Measurements from ENCODE around the gene EXOC3.

Gene EXOC3

DNA sequence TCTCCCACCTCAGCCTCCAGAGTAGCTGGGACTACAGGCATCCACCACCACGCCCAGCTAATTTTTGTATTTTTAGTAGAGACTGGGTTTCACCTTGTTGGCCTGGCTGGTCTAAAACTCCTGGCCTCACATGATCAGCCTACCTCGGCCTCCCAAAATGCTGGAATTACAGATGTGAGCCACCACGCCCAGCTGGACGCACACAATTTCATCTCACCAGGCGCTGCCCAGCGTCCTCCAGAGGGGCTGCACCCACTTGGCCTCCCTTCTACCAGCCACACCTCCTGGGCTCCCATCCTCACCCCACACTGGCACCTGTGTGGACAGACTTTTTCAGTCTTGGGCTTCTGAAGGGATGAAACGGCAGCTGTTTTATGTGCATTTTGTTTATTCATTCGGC is 3.8 kb upstream of the EXOC3 start:
- TF ChIP-seq, protein P1, sequence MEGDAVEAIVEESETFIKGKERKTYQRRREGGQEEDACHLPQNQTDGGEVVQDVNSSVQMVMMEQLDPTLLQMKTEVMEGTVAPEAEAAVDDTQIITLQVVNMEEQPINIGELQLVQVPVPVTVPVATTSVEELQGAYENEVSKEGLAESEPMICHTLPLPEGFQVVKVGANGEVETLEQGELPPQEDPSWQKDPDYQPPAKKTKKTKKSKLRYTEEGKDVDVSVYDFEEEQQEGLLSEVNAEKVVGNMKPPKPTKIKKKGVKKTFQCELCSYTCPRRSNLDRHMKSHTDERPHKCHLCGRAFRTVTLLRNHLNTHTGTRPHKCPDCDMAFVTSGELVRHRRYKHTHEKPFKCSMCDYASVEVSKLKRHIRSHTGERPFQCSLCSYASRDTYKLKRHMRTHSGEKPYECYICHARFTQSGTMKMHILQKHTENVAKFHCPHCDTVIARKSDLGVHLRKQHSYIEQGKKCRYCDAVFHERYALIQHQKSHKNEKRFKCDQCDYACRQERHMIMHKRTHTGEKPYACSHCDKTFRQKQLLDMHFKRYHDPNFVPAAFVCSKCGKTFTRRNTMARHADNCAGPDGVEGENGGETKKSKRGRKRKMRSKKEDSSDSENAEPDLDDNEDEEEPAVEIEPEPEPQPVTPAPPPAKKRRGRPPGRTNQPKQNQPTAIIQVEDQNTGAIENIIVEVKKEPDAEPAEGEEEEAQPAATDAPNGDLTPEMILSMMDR (IDR thresholded peaks at IDR 0.05; ENCODE audit: unreplicated experiment in 3 of 3) = no peak
- peaks cover 2% of the 10 kb centered on the region for H3K4me1 Mint-ChIP-seq
- no peak overlapping the region for H3K27ac Mint-ChIP-seq
- H3K36me3 Mint-ChIP-seq (ENCODE audit: low read depth) = no peaks in the 10 kb centered on the region
- H3K4me3 Mint-ChIP-seq = peak overlapping the region in 1 of 3 experiments; percentile 55
- H3K9me3 Mint-ChIP-seq = no peaks in the 10 kb centered on the region
- H3K27me3 Mint-ChIP-seq (ENCODE audit: low read depth) = peaks cover 3% of the 10 kb centered on the region

DNA sequence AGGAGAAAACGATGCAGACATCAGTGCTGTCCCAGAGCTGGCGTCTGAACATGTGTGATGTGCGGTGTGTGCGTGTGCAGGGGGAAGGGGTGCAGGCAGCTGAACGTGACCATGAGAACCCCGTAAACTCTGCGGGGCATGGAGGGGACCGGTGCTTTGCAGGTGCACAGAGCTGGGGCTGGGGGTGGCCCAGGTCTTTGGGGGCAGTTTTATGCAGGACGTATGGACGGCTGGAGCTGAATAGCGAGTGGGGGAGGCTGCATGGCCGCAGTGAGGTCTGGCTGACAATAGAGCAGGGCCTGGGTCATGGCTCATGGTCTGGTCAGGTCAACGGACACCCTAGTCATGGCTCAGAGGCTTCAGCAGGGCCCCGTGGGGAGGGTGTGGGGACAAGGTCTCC is 3.3 kb upstream of the EXOC3 start:
- Mint-ChIP-seq H3K9me3 (no peaks in the 10 kb centered on the region), H3K4me3 (peak overlapping the region; percentile 25 to 55 (median 36)), H3K27me3 (ENCODE audit: low read depth) (peaks cover 3% of the 10 kb centered on the region), H3K36me3 (ENCODE audit: low read depth) (no peaks in the 10 kb centered on the region), H3K4me1 (peaks cover 7% of the 10 kb centered on the region), H3K27ac (no peak overlapping the region)
- TF ChIP-seq, protein P1 (IDR thresholded peaks at IDR 0.05; ENCODE audit: unreplicated experiment in 3 of 3) = no peak

DNA sequence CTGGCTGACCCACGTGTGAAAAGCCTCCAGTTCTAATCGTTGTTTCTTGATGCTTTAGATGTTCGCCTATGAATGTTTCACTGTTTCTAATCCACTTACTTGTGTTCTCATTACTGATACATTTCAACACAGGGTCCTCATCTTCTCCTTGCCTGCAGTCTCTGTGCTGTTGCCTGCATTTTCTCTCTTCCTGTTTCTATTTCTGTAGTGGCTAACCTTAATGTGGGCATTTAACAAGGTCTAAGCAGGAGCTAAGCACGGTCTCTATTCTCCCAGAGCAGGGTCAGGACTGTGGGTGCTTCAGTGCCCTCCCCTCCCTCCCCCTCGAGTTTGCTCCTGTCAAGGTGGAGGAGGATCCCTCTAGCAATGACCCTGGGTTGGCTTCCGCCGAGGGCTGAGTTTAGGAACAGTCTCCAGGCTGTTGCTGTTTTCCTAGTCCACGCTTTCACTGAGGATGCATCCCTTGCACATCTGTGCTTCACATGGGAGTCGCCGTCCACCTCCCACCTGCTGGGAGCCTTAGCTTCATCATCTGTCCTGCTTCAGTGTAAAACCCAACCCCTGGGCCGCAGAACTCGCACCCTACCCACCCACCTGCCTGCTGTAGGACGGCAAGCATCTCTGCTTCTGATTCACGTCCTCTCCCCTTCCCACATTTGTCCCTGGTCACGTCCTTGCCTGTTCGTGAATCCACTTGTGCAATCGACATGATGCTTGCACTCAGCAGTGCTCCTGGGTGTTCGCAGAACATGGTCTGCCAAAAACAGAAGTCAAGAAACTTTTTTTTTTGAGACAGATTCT is 2.4 kb upstream of the EXOC3 start:
- Mint-ChIP-seq H3K27me3 (ENCODE audit: low read depth) (peaks cover 3% of the 10 kb centered on the region), H3K4me3 (peak overlapping the region; percentile 63 to 67 (median 67)), H3K27ac (peak overlapping the region in 2 of 3 experiments; percentile 18 to 37), H3K9me3 (no peaks in the 10 kb centered on the region), H3K36me3 (ENCODE audit: low read depth) (no peaks in the 10 kb centered on the region), H3K4me1 (peaks cover 11% of the 10 kb centered on the region)
- TF ChIP-seq, protein P1 (IDR thresholded peaks at IDR 0.05; ENCODE audit: unreplicated experiment in 3 of 3) = no peak

DNA sequence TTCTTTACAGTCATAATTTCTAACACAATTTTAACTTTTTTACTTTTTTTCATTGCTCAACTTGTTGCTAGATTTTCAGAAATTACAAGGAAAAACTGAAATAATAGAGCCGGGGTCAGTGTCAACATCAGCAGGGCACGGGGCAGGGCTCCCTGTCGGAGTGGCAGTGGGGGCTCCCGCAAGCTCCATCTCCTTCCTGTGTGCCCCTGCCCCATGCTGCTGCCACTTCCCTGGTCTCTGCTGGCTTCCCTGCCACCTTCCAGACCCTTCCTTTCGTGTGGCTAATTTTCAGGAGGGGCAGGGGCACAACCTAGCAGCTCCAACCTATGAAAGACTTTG is 1.0 kb upstream of the EXOC3 start:
- peaks cover 9% of the 10 kb centered on the region for H3K36me3 Mint-ChIP-seq (ENCODE audit: low read depth)
- H3K27ac Mint-ChIP-seq = peak overlapping the region in 2 of 3 experiments; percentile 92
- TF ChIP-seq, protein P1 (IDR thresholded peaks at IDR 0.05; ENCODE audit: unreplicated experiment in 3 of 3) = no peak
- H3K4me3 Mint-ChIP-seq = peak overlapping the region; percentile 97 to 99 (median 97)
- no peaks in the 10 kb centered on the region for H3K9me3 Mint-ChIP-seq
- no peaks in the 10 kb centered on the region for H3K27me3 Mint-ChIP-seq (ENCODE audit: low read depth)
- peaks cover 11% of the 10 kb centered on the region for H3K4me1 Mint-ChIP-seq

DNA sequence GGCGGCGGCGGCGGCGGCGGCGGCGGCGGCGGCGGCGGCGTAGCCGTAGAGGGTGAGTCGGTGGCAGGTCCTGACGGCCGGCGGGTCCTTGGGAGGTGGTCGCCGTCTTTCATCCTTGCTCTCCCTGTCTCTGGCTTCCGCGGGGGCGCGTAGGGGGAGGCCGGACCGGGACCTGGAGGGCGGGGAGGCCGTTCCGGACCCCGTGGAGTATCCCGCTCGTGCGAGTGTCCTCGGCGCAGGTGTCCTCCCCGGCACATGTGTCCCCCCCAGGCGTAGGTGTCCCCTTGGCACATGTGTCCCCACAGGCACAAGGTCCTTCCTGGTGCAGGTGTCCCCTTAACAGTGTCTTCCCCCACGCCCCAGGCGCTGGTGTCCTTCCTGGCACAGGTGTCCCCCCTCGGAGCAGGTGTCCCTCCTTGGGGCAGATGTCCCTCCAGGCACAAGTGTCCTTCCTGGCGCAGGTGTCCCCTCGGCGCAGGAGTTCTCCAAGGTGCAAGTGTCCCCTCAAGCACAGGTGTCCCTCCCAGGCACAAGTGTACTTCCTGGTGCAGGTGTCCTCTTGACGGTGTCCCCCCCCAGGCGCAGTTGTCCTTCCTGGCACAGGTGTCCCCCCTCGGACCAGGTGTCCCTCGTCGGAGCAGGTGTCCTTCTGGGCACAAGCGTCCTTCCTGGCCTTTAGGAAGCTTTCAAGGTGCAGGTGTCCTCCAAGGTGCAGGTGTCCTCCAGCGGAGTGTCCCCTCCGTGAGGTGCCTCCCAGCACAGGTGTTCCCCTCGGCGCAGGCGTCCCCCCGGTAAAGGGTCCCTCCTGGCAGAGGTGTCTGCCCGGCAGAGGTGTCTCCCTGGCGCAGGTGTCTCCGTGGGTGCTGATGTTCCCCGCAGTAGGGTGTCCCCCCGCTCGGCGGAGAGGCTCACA is 519 bp downstream of the EXOC3 start:
- Mint-ChIP-seq H3K4me3 (peak overlapping the region; percentile 97 to 99 (median 97)), H3K27me3 (ENCODE audit: low read depth) (no peaks in the 10 kb centered on the region), H3K27ac (no peak overlapping the region), H3K4me1 (peaks cover 11% of the 10 kb centered on the region), H3K9me3 (no peaks in the 10 kb centered on the region), H3K36me3 (ENCODE audit: low read depth) (peaks cover 25% of the 10 kb centered on the region)
- TF ChIP-seq, protein P1 (IDR thresholded peaks at IDR 0.05; ENCODE audit: unreplicated experiment in 3 of 3) = no peak

Measured in nephron (organoid).